HG02970 (cell line): ENCODE data around the gene GLIS1.

Experiments
- ATAC-seq: cut with Tn5 transposase; IDR thresholded peaks from one replicate; pipeline ENCODE4 v1.9.1; 2021; ENCODE audit warnings: mild to moderate bottlenecking, moderate library complexity, moderate number of reproducible peaks; ENCODE audit not compliant: unreplicated experiment, low FRiP score

GLIS1 gene

GRCh38 chr1:53553734-53554509 lies 185.0 kb downstream of the GLIS1 start:
- no peak for ATAC-seq

- ATAC-seq, result no peak
These were observed 185.8 kb downstream of the GLIS1 start for GRCh38 chr1:53552981-53553733.

- ATAC-seq, result no peak
These were observed 186.7 kb downstream of the GLIS1 start for GRCh38 chr1:53552146-53552861.

GRCh38 chr1:53551428-53551995 lies 187.5 kb downstream of the GLIS1 start:
- no peak for ATAC-seq

- no peak for ATAC-seq
These were observed 188.7 kb downstream of the GLIS1 start for GRCh38 chr1:53550201-53550741.

GRCh38 chr1:53549781-53550180 lies 189.2 kb downstream of the GLIS1 start:
- ATAC-seq, result no peak

- ATAC-seq, result no peak
These were observed 189.7 kb downstream of the GLIS1 start for GRCh38 chr1:53549287-53549686.

- no peak for ATAC-seq
These were observed 190.9 kb downstream of the GLIS1 start for GRCh38 chr1:53548031-53548491.

- no peak for ATAC-seq
These were observed 191.7 kb downstream of the GLIS1 start for GRCh38 chr1:53547231-53547790.

- no peak for ATAC-seq
These were observed 192.4 kb downstream of the GLIS1 start for GRCh38 chr1:53546409-53547155.

GRCh38 chr1:53545663-53546408 lies 193.1 kb downstream of the GLIS1 start:
- ATAC-seq, result no peak

GRCh38 chr1:53544728-53545515 lies 194.0 kb downstream of the GLIS1 start:
- no peak for ATAC-seq

- ATAC-seq, result no peak
These were observed 194.9 kb downstream of the GLIS1 start for GRCh38 chr1:53543778-53544695.

GRCh38 chr1:53543130-53543777 lies 195.7 kb downstream of the GLIS1 start:
- ATAC-seq, result no peak

GRCh38 chr1:53542551-53542950 lies 196.4 kb downstream of the GLIS1 start:
- no peak for ATAC-seq

GRCh38 chr1:53541761-53542550 lies 197.0 kb downstream of the GLIS1 start:
- ATAC-seq, result no peak
